HG02763 (cell line): ENCODE results near the gene FOXG1.

ENCODE experiments used
- ATAC-seq: cut with Tn5 transposase; IDR thresholded peaks from one replicate; pipeline ENCODE4 v1.9.1; 2021; ENCODE audit warnings: mild to moderate bottlenecking, moderate library complexity; ENCODE audit not compliant: unreplicated experiment

FOXG1 gene

GRCh38 chr14:28761438-28762291, 4.9 kb upstream of the FOXG1 start:
- ATAC-seq, result no peak

- ATAC-seq, result no peak
Measured at GRCh38 chr14:28762303-28762954, 4.2 kb upstream of the FOXG1 start.

DNA sequence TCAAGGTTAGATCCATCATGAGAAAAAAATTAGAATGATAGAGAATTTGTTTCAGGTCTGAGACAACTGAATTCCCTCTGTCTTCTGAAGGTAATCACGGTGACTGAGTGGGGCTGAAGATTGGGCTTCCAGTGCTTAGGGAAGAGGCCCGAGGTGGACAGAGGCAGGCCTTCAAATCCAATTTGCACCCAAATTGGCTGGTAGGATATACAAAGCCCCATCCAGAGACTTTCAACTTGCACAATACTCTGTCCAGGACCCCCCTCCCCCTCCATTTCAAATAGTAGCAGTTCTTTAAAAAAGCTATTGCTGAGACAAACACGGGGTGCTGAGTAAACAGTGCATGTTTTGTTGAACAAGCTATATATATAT, 3.6 kb upstream of the FOXG1 start:
- no peak for ATAC-seq

DNA sequence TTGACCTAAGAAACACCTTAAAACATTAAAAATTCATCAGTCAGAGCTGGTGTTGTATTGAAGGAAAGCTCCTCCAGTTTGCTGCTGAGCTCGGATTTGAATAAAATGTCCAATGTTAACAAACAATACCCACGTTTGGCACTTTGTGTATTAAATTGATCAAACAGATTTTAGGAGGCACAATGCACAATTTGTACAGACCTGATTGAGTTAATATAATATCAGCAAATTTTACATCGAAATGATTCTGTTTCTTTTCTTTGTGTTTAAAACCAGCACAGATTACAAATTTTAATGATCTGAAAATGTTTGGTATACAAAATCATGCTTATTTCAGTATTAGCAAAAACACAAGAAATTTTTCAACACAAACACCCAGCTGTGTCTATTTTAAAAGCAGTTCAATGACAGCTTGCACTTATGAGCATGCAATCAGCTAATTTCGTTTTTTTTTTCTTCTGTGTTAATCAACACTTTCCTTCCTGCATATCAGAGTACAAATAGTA, 2.8 kb upstream of the FOXG1 start:
- ATAC-seq, result no peak

GRCh38 chr14:28764257-28765160, 2.1 kb upstream of the FOXG1 start:
- ATAC-seq, result no peak

- no peak for ATAC-seq
Measured at GRCh38 chr14:28765169-28765830, 1.3 kb upstream of the FOXG1 start.

DNA sequence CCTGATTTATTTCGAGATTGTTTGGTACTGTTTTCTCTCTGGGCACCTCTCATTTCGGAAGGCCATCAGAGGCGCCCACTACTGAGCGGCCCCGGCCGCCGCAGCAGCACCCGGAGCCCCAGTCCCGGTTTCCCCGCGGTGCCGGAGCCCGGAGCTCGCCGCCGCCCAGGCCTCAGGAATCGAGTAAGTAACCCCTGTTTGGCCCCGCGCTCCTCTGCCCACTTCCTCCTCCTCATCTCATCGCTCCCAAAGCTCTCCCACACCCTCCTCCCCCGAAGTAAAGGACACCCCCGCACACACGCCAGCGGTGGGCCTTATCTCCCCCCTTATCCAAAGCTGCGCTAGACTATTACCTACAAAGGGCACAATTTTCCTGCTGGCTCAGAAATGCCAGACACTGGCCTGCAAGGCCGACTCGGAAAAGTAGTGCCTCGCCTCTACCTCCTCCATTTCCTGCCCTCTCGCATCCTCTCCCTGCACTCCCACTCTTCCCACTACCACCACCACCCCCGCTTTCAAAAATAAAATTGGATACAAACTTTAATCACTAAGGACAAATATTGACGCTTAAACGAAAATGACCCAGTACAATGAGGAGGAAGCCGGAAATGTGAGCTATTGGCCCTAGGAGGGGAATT, 637 bp upstream of the FOXG1 start:
- ATAC-seq, result no peak

DNA sequence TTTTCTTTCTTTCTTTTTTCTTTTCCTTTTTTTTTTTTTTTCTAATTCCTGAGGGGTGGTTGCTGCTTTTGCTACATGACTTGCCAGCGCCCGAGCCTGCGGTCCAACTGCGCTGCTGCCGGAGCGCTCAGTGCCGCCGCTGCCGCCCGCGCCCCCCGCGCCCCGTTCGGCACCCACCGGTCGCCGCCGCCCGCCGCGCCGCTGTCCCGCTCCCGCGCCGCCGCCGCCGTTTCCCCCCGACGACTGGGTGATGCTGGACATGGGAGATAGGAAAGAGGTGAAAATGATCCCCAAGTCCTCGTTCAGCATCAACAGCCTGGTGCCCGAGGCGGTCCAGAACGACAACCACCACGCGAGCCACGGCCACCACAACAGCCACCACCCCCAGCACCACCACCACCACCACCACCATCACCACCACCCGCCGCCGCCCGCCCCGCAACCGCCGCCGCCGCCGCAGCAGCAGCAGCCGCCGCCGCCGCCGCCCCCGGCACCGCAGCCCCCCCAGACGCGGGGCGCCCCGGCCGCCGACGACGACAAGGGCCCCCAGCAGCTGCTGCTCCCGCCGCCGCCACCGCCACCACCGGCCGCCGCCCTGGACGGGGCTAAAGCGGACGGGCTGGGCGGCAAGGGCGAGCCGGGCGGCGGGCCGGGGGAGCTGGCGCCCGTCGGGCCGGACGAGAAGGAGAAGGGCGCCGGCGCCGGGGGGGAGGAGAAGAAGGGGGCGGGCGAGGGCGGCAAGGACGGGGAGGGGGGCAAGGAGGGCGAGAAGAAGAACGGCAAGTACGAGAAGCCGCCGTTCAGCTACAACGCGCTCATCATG, 654 bp downstream of the FOXG1 start:
- no peak for ATAC-seq

DNA sequence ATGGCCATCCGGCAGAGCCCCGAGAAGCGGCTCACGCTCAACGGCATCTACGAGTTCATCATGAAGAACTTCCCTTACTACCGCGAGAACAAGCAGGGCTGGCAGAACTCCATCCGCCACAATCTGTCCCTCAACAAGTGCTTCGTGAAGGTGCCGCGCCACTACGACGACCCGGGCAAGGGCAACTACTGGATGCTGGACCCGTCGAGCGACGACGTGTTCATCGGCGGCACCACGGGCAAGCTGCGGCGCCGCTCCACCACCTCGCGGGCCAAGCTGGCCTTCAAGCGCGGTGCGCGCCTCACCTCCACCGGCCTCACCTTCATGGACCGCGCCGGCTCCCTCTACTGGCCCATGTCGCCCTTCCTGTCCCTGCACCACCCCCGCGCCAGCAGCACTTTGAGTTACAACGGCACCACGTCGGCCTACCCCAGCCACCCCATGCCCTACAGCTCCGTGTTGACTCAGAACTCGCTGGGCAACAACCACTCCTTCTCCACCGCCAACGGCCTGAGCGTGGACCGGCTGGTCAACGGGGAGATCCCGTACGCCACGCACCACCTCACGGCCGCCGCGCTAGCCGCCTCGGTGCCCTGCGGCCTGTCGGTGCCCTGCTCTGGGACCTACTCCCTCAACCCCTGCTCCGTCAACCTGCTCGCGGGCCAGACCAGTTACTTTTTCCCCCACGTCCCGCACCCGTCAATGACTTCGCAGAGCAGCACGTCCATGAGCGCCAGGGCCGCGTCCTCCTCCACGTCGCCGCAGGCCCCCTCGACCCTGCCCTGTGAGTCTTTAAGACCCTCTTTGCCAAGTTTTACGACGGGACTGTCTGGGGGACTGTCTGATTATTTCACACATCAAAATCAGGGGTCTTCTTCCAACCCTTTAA, 1.5 kb downstream of the FOXG1 start:
- ATAC-seq, result no peak

DNA sequence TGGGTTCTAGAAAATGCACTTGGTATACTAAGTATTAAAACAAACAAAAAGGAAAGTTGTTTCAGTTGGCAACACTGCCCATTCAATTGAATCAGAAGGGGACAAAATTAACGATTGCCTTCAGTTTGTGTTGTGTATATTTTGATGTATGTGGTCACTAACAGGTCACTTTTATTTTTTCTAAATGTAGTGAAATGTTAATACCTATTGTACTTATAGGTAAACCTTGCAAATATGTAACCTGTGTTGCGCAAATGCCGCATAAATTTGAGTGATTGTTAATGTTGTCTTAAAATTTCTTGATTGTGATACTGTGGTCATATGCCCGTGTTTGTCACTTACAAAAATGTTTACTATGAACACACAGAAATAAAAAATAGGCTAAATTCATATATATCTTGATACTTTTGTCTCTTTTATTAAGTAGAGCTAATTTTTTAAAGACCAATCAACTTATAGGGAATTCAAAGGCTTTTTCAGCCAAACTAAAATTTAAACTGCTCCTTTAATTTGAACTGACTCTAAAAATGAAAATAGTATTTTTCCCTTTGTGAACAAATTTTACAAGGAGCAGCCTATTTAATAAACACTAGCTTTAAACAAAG, 2.8 kb downstream of the FOXG1 start:
- no peak for ATAC-seq

- no peak for ATAC-seq
Measured at GRCh38 chr14:28770061-28770460, 3.5 kb downstream of the FOXG1 start.

GRCh38 chr14:28770630-28771029, 4.0 kb downstream of the FOXG1 start:
- ATAC-seq, result no peak

DNA sequence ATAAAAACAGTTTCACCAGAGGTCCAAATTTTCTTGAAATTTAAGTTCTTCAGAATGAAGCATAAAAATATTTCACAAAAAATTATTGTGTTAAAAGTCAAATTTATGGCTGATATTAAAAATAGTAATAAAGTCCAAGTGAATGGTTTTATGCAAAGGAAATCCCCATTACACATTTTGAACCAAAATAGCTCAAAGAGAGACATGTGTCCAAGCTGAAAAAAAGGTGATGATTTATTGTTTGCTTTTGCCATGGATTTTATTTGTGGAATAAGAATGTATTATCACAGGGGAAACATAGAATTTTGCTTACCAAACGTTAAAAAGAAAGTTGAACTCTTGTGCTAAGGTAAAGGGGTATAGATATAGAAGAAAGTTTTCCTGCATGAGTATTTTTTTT, 4.6 kb downstream of the FOXG1 start:
- ATAC-seq, result no peak

DNA sequence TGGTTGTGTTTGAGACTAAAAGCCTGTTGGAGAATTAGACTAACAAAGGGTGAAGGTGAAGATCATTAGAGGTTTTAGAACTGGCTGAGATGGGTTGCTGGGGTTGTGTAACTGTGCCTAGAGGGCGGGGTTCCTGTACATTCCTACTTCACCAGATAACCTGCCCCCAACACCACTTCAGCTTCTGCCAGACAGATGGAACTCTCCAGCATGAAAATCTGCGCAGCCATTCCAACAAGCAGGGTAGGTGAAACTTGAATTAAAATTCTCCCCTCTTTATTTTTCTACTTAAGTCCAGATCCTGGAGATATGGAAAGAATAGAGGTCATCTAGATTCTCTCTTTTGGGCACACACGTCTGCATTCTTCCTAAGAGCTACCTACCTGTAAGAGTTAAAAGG, 6.0 kb downstream of the FOXG1 start:
- no peak for ATAC-seq

GRCh38 chr14:28773176-28773575, 6.6 kb downstream of the FOXG1 start:
- no peak for ATAC-seq

- no peak for ATAC-seq
Measured at GRCh38 chr14:28773861-28774691, 7.5 kb downstream of the FOXG1 start.
